ENCODE measurements around the gene CSF2. TPM values are rescaled to one million over a fixed set of nuclear protein-coding genes. Genes with fewer than 3 reads are reported as not detected.

Gene CSF2
- total and polyA plus RNA-seq, 2 of the 13 experiments (the other 11 are each of a cell fraction or from before 2014, with no cell fraction given): not detected

GRCh38 chr5:132049093-132049492 lies 24.5 kb upstream of the CSF2 start:
- FAIRE-seq (no peak), DNase-seq (ENCODE audit: low spot score) (no peak), ATAC-seq (no peak)
- H3K27ac ChIP-seq (ENCODE audit: extremely low read length, insufficient read depth, low read length): no peak overlapping the region
- H3K9ac ChIP-seq (ENCODE audit: insufficient read depth, low read depth, low read length): no peak overlapping the region
- H3K9me3 ChIP-seq (ENCODE audit: low read length): no peaks in the 10 kb centered on the region
- intact Hi-C loops (cut with micrococcal nuclease; ENCODE audit: unreplicated experiment): no loop called here
- BruUV-seq (replicated peaks): no TSS peak
- in situ Hi-C loops (cut with HindIII; ENCODE audit: extremely low pct_ligation_motif_present, low pct_unique_long_range_greater_than_20kb): no loop called here
- no peaks in the 10 kb centered on the region for H3K79me2 ChIP-seq (ENCODE audit: insufficient read depth, low read length)
- 28% methylated on average over 4 of the region's 4 CpGs for WGBS (ENCODE audit: low lambda C conversion rate)
- H3K36me3 ChIP-seq (replicated peaks in 1 of 2; ENCODE audit: control insufficient read depth in 1 of 2, insufficient read depth in 2 of 2, low read length in 2 of 2): no peaks in the 10 kb centered on the region
- ChIA-PET CTCF (ENCODE audit: low intra/inter-chr PET ratio, low total read pairs) (no interaction called here), POLR2A (no interaction called here)
- no peaks in the 10 kb centered on the region for H4K20me1 ChIP-seq (ENCODE audit: insufficient read depth, low read length)
- H2AFZ ChIP-seq (ENCODE audit: low read length): no peak overlapping the region
- H3K27me3 ChIP-seq (ENCODE audit: control insufficient read depth in 1 of 2, insufficient read depth in 2 of 2, low read length in 2 of 2): peaks cover 0 to 25% of the 10 kb centered on the region in 2 experiments; a peak in 3 of 5 replicates
- no peak overlapping the region for H3K4me3 ChIP-seq (replicated peaks in 1 of 3; ENCODE audit: insufficient read depth in 1 of 3, low read depth in 2 of 3, low read length in 3 of 3)
- no peaks in the 10 kb centered on the region for H3K4me1 ChIP-seq (ENCODE audit: insufficient read depth, low read length)
- no peak overlapping the region for H3K4me2 ChIP-seq (ENCODE audit: low read depth, low read length)
- TF ChIP-seq, protein P1, sequence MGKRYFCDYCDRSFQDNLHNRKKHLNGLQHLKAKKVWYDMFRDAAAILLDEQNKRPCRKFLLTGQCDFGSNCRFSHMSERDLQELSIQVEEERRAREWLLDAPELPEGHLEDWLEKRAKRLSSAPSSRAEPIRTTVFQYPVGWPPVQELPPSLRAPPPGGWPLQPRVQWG (CRISPR knock-in tag; IDR thresholded peaks at IDR 0.05; ENCODE audit: borderline replicate concordance, low read depth): no peak
- TF ChIP-seq MBD4 (IDR thresholded peaks at IDR 0.05; ENCODE audit: borderline replicate concordance, low read length): no peak
- no peak for TF ChIP-seq THYN1 (CRISPR knock-in tag; IDR thresholded peaks at IDR 0.05; ENCODE audit: borderline replicate concordance, low read depth)
- TF ChIP-seq, protein P2, sequence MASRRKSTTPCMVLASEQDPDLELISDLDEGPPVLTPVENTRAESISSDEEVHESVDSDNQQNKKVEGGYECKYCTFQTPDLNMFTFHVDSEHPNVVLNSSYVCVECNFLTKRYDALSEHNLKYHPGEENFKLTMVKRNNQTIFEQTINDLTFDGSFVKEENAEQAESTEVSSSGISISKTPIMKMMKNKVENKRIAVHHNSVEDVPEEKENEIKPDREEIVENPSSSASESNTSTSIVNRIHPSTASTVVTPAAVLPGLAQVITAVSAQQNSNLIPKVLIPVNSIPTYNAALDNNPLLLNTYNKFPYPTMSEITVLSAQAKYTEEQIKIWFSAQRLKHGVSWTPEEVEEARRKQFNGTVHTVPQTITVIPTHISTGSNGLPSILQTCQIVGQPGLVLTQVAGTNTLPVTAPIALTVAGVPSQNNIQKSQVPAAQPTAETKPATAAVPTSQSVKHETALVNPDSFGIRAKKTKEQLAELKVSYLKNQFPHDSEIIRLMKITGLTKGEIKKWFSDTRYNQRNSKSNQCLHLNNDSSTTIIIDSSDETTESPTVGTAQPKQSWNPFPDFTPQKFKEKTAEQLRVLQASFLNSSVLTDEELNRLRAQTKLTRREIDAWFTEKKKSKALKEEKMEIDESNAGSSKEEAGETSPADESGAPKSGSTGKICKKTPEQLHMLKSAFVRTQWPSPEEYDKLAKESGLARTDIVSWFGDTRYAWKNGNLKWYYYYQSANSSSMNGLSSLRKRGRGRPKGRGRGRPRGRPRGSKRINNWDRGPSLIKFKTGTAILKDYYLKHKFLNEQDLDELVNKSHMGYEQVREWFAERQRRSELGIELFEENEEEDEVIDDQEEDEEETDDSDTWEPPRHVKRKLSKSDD (CRISPR knock-in tag; IDR thresholded peaks at IDR 0.05; ENCODE audit: low read depth): no peak
- no peak for TF ChIP-seq KAT8 (CRISPR knock-in tag; IDR thresholded peaks at IDR 0.05)
- TF ChIP-seq FOXP1 (IDR thresholded peaks at IDR 0.05): no peak
- TF ChIP-seq FOXP1 (CRISPR knock-in tag; IDR thresholded peaks at IDR 0.05): no peak
- no peak for TF ChIP-seq RBM39 (IDR thresholded peaks at IDR 0.05; ENCODE audit: low read depth, low read length, poor library complexity, severe bottlenecking)
- no peak for TF ChIP-seq MIER3 (CRISPR knock-in tag; IDR thresholded peaks at IDR 0.05; ENCODE audit: borderline replicate concordance)
- TF ChIP-seq, protein P3, sequence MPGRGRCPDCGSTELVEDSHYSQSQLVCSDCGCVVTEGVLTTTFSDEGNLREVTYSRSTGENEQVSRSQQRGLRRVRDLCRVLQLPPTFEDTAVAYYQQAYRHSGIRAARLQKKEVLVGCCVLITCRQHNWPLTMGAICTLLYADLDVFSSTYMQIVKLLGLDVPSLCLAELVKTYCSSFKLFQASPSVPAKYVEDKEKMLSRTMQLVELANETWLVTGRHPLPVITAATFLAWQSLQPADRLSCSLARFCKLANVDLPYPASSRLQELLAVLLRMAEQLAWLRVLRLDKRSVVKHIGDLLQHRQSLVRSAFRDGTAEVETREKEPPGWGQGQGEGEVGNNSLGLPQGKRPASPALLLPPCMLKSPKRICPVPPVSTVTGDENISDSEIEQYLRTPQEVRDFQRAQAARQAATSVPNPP (CRISPR knock-in tag; IDR thresholded peaks at IDR 0.05): no peak
- TF ChIP-seq, protein P4, sequence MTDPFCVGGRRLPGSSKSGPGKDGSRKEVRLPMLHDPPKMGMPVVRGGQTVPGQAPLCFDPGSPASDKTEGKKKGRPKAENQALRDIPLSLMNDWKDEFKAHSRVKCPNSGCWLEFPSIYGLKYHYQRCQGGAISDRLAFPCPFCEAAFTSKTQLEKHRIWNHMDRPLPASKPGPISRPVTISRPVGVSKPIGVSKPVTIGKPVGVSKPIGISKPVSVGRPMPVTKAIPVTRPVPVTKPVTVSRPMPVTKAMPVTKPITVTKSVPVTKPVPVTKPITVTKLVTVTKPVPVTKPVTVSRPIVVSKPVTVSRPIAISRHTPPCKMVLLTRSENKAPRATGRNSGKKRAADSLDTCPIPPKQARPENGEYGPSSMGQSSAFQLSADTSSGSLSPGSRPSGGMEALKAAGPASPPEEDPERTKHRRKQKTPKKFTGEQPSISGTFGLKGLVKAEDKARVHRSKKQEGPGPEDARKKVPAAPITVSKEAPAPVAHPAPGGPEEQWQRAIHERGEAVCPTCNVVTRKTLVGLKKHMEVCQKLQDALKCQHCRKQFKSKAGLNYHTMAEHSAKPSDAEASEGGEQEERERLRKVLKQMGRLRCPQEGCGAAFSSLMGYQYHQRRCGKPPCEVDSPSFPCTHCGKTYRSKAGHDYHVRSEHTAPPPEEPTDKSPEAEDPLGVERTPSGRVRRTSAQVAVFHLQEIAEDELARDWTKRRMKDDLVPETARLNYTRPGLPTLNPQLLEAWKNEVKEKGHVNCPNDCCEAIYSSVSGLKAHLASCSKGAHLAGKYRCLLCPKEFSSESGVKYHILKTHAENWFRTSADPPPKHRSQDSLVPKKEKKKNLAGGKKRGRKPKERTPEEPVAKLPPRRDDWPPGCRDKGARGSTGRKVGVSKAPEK (CRISPR knock-in tag; IDR thresholded peaks at IDR 0.05; ENCODE audit: borderline replicate concordance): no peak
